ENCODE data around the gene GALNT2.

Gene GALNT2

GRCh38 chr1:230083746-230084407, 16.8 kb downstream of the GALNT2 start:
- no peaks in the 10 kb centered on the region for H3K36me3 ChIP-seq (ENCODE audit: control insufficient read depth, insufficient read depth, low read length, severe bottlenecking)
- no peak for DNase-seq (ENCODE audit: low read depth)
- H3K4me3 ChIP-seq (ENCODE audit: low read length), result peak overlapping the region; percentile 22
- no peaks in the 10 kb centered on the region for H3K27me3 ChIP-seq (replicated peaks; ENCODE audit: control insufficient read depth, insufficient read depth, low read length)
- H3K9ac ChIP-seq (ENCODE audit: low read length), result peak overlapping the region; percentile 26
- H3K4me1 ChIP-seq (ENCODE audit: control insufficient read depth, insufficient read depth, low read length), result peaks cover 75% of the 10 kb centered on the region
- H3K9me3 ChIP-seq (ENCODE audit: control insufficient read depth, low read length), result no peaks in the 10 kb centered on the region

DNA sequence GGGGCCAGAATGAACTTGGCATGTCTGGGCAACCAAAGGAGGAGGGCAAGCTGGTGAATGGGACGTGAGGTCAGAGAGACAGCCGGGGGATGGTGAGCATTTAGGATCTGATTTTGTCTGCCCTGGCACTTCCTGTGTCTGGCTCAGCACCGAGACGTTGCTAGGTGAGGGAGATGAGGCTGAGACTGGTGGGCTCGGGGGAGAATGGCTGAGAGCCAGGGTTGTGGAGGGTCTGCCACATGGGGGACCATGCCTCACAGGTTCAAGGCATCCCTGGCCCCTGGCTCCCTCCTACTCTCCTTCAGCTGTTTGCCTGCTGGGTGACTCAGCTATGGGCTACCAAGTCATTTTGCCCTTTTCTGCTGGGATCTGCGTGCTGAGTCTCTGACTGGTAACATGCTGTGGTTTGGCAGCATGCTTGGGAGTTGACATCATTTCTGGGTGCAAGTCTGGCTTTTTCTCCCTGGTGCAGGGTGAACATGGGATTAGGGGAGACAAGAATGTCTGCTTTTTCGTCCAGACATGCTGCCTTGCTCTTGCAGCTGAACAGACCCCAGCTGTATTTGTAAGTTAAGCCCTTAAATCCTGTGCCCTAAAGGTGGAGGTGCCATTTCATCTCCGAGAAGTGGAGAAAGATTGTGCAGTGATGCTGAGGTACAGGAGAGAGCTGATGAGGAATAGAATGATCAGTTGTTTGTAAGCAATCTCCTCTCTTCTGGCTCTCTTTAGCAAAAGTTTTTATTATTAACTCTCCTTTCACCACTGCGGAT, 17.6 kb downstream of the GALNT2 start:
- H3K36me3 ChIP-seq (ENCODE audit: control insufficient read depth, insufficient read depth, low read length, severe bottlenecking), result peaks cover 4% of the 10 kb centered on the region
- peak overlapping the region; percentile 22 for H3K4me3 ChIP-seq (ENCODE audit: low read length)
- peaks cover 73% of the 10 kb centered on the region for H3K4me1 ChIP-seq (ENCODE audit: control insufficient read depth, insufficient read depth, low read length)
- H3K27me3 ChIP-seq (replicated peaks; ENCODE audit: control insufficient read depth, insufficient read depth, low read length), result no peaks in the 10 kb centered on the region
- peak overlapping the region; percentile 40 for H3K9ac ChIP-seq (ENCODE audit: low read length)
- no peaks in the 10 kb centered on the region for H3K9me3 ChIP-seq (ENCODE audit: control insufficient read depth, low read length)
- DNase-seq (ENCODE audit: low read depth), result peak; percentile 97

GRCh38 chr1:230085178-230085515, 18.1 kb downstream of the GALNT2 start:
- peak overlapping the region; percentile 2 for H3K4me3 ChIP-seq (ENCODE audit: low read length)

GRCh38 chr1:230086151-230086550, 19.1 kb downstream of the GALNT2 start:
- H3K36me3 ChIP-seq (ENCODE audit: control insufficient read depth, insufficient read depth, low read length, severe bottlenecking), result peaks cover 7% of the 10 kb centered on the region

More at GRCh38 chr1:230085178-230085515, 18.1 kb downstream of the GALNT2 start:
- Histone ChIP-seq H3K27me3 (replicated peaks; ENCODE audit: control insufficient read depth, insufficient read depth, low read length) (no peaks in the 10 kb centered on the region), H3K9me3 (ENCODE audit: control insufficient read depth, low read length) (no peaks in the 10 kb centered on the region), H3K4me1 (ENCODE audit: control insufficient read depth, insufficient read depth, low read length) (peaks cover 73% of the 10 kb centered on the region), H3K9ac (ENCODE audit: low read length) (peak overlapping the region; percentile 40), H3K36me3 (ENCODE audit: control insufficient read depth, insufficient read depth, low read length, severe bottlenecking) (peaks cover 7% of the 10 kb centered on the region)
- no peak for DNase-seq (ENCODE audit: low read depth)

GRCh38 chr1:230087028-230087716, 20.1 kb downstream of the GALNT2 start:
- H3K9me3 ChIP-seq (ENCODE audit: control insufficient read depth, low read length), result no peaks in the 10 kb centered on the region
- no peaks in the 10 kb centered on the region for H3K27me3 ChIP-seq (replicated peaks; ENCODE audit: control insufficient read depth, insufficient read depth, low read length)
- peaks cover 10% of the 10 kb centered on the region for H3K36me3 ChIP-seq (ENCODE audit: control insufficient read depth, insufficient read depth, low read length, severe bottlenecking)
- H3K9ac ChIP-seq (ENCODE audit: low read length), result no peak overlapping the region
- peaks cover 81% of the 10 kb centered on the region for H3K4me1 ChIP-seq (ENCODE audit: control insufficient read depth, insufficient read depth, low read length)
- no peak for DNase-seq (ENCODE audit: low read depth)
- no peak overlapping the region for H3K4me3 ChIP-seq (ENCODE audit: low read length)

More at GRCh38 chr1:230086151-230086550, 19.1 kb downstream of the GALNT2 start:
- peaks cover 78% of the 10 kb centered on the region for H3K4me1 ChIP-seq (ENCODE audit: control insufficient read depth, insufficient read depth, low read length)
- no peaks in the 10 kb centered on the region for H3K27me3 ChIP-seq (replicated peaks; ENCODE audit: control insufficient read depth, insufficient read depth, low read length)
- H3K4me3 ChIP-seq (ENCODE audit: low read length), result no peak overlapping the region
- DNase-seq (ENCODE audit: low read depth), result no peak
- H3K9me3 ChIP-seq (ENCODE audit: control insufficient read depth, low read length), result no peaks in the 10 kb centered on the region
- no peak overlapping the region for H3K9ac ChIP-seq (ENCODE audit: low read length)

DNA sequence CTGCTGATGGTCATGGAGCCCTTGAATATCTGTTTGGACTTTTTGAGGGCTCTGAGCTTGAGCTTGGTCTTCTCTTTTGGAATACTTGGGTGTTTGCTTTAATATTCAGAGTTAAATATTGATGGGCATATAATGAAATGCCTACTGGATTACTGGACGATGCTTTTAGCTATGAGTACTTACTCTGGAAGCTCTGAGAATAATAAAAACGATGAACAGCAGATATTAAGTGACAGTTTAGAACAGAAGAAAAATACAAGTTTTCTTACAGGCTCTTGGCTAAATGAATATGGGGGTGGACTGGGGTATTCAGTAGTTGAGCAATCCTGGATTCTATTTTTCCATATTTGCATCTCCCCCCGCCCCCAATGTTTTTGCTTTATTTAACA, 20.7 kb downstream of the GALNT2 start:
- Histone ChIP-seq H3K4me3 (ENCODE audit: low read length) (no peak overlapping the region), H3K9me3 (ENCODE audit: control insufficient read depth, low read length) (no peaks in the 10 kb centered on the region), H3K9ac (ENCODE audit: low read length) (no peak overlapping the region), H3K36me3 (ENCODE audit: control insufficient read depth, insufficient read depth, low read length, severe bottlenecking) (peaks cover 10% of the 10 kb centered on the region), H3K4me1 (ENCODE audit: control insufficient read depth, insufficient read depth, low read length) (peaks cover 81% of the 10 kb centered on the region), H3K27me3 (replicated peaks; ENCODE audit: control insufficient read depth, insufficient read depth, low read length) (no peaks in the 10 kb centered on the region)
- DNase-seq (ENCODE audit: low read depth), result no peak

- peaks cover 64% of the 10 kb centered on the region for H3K4me1 ChIP-seq (ENCODE audit: control insufficient read depth, insufficient read depth, low read length)
These were observed 23.2 kb downstream of the GALNT2 start for GRCh38 chr1:230090194-230090711.

GRCh38 chr1:230091473-230092231, 24.6 kb downstream of the GALNT2 start:
- peaks cover 14% of the 10 kb centered on the region for H3K36me3 ChIP-seq (ENCODE audit: control insufficient read depth, insufficient read depth, low read length, severe bottlenecking)
- H3K9ac ChIP-seq (ENCODE audit: low read length), result no peak overlapping the region
- no peak overlapping the region for H3K4me3 ChIP-seq (ENCODE audit: low read length)
- no peaks in the 10 kb centered on the region for H3K27me3 ChIP-seq (replicated peaks; ENCODE audit: control insufficient read depth, insufficient read depth, low read length)
- H3K4me1 ChIP-seq (ENCODE audit: control insufficient read depth, insufficient read depth, low read length), result peaks cover 51% of the 10 kb centered on the region
- peak; percentile 64 for DNase-seq (ENCODE audit: low read depth)
- no peaks in the 10 kb centered on the region for H3K9me3 ChIP-seq (ENCODE audit: control insufficient read depth, low read length)

More at GRCh38 chr1:230090194-230090711, 23.2 kb downstream of the GALNT2 start:
- no peaks in the 10 kb centered on the region for H3K27me3 ChIP-seq (replicated peaks; ENCODE audit: control insufficient read depth, insufficient read depth, low read length)
- no peaks in the 10 kb centered on the region for H3K9me3 ChIP-seq (ENCODE audit: control insufficient read depth, low read length)
- peak overlapping the region; percentile 26 for H3K4me3 ChIP-seq (ENCODE audit: low read length)
- peak overlapping the region; percentile 12 for H3K9ac ChIP-seq (ENCODE audit: low read length)
- H3K36me3 ChIP-seq (ENCODE audit: control insufficient read depth, insufficient read depth, low read length, severe bottlenecking), result peaks cover 14% of the 10 kb centered on the region
- DNase-seq (ENCODE audit: low read depth), result peak; percentile 82

DNA sequence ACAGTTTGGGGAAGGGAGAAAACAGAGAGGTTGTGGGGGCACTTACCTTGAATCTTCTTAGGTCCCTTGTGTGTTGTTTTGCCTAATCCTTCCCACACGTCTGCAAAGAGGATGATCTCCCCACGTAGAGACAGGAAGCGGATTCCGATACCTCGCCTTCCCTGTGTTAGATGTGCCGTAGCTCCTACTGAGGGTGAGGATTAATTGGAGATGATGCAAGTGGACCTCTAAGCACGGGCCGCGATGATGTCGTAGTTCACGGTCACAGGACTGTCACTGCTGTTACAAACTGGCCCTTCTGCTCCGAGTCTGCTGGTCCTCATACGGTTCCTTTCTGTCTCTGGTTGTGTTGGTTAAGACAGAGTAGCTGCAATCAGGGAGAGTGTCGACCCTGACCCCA, 27.7 kb downstream of the GALNT2 start:
- Histone ChIP-seq H3K36me3 (ENCODE audit: control insufficient read depth, insufficient read depth, low read length, severe bottlenecking) (peaks cover 25% of the 10 kb centered on the region), H3K9ac (ENCODE audit: low read length) (no peak overlapping the region), H3K4me3 (ENCODE audit: low read length) (no peak overlapping the region), H3K9me3 (ENCODE audit: control insufficient read depth, low read length) (no peaks in the 10 kb centered on the region), H3K4me1 (ENCODE audit: control insufficient read depth, insufficient read depth, low read length) (peaks cover 22% of the 10 kb centered on the region), H3K27me3 (replicated peaks; ENCODE audit: control insufficient read depth, insufficient read depth, low read length) (no peaks in the 10 kb centered on the region)
- DNase-seq (ENCODE audit: low read depth), result no peak

GRCh38 chr1:230095938-230096337, 28.9 kb downstream of the GALNT2 start:
- Histone ChIP-seq H3K9me3 (ENCODE audit: control insufficient read depth, low read length) (no peaks in the 10 kb centered on the region), H3K4me1 (ENCODE audit: control insufficient read depth, insufficient read depth, low read length) (peaks cover 10% of the 10 kb centered on the region)

More at GRCh38 chr1:230095938-230096337, 28.9 kb downstream of the GALNT2 start:
- Histone ChIP-seq H3K36me3 (ENCODE audit: control insufficient read depth, insufficient read depth, low read length, severe bottlenecking) (peaks cover 23% of the 10 kb centered on the region), H3K9ac (ENCODE audit: low read length) (no peak overlapping the region), H3K4me3 (ENCODE audit: low read length) (no peak overlapping the region), H3K27me3 (replicated peaks; ENCODE audit: control insufficient read depth, insufficient read depth, low read length) (no peaks in the 10 kb centered on the region)
- no peak for DNase-seq (ENCODE audit: low read depth)
